K562 (cell line): Measurements from ENCODE around the gene CNOT10. TPM values are rescaled to one million over a fixed set of nuclear protein-coding genes. Genes with fewer than 3 reads are reported as not detected.

Experiments used
- ATAC-seq: fragments of 200-7000 bp; cut with Tn5 transposase; 3 replicates; pipeline ENCODE4 v1.9.1; 2020; ENCODE audit warnings: moderate library complexity
- BruUV-seq: library from RNA; stranded (reverse); fragments of 400-500 nt; replicated peaks from 2 replicates; lab custom pipeline; 2021; lab: Mats Ljungman, UMichigan
- CTCF ChIA-PET: fragments of 300-600 bp; formaldehyde crosslinking; extraction: SDS; loops from one replicate; lab custom pipeline; 2021; ENCODE audit warnings: low intra/inter-chr PET ratio; lab: Yijun Ruan, JAX
- POLR2A ChIA-PET: fragments of 300-600, 350-650 bp; sonication (Branson Sonifier 250); formaldehyde crosslinking; extraction: SDS; loops from one replicate; lab custom pipeline; 2021; ENCODE audit warnings: antibody characterized with exemption, inconsistent platforms; lab: Yijun Ruan, JAX
- DNase-seq, 4 experiments: peaks; one replicate each; pipeline versions ENCODE4 v3.0.0 to v3.0.0-alpha.2; 2011 to 2018; ENCODE audit warnings: low spot score in 3 of 4, mixed read lengths in 3 of 4; ENCODE audit errors: extremely low read depth in 1 of 4
- FAIRE-seq: peaks from 2 replicates; lab custom pipeline; 2011; peaks lifted over from hg19 to GRCh38; lab: Jason Lieb, UNC
- H2AFZ ChIP-seq: 2 replicates; pipeline ENCODE4 v1.6.0; 2011; ENCODE audit warnings: low read depth, low read length, control low read depth, inconsistent platforms
- H3K27ac ChIP-seq: fragments of 200-600 bp; 3 replicates; pipeline ENCODE4 v1.8.0; 2011; ENCODE audit warnings: low read depth, mild to moderate bottlenecking, control low read depth, inconsistent platforms, low read length, moderate library complexity, mixed read lengths; ENCODE audit errors: extremely low read depth
- H3K27me3 ChIP-seq, 2 experiments: fragments of 300-600 bp in 1 of 2; 2 replicates in 1 of 2; 3 replicates in 1 of 2; pipeline versions ENCODE4 v1.6.0 to v1.8.0; 2011; ENCODE audit warnings: inconsistent platforms in 2 of 2, low read length in 2 of 2, mild to moderate bottlenecking in 1 of 2, mixed read lengths in 1 of 2, moderate library complexity in 1 of 2; ENCODE audit not compliant: control insufficient read depth in 2 of 2, insufficient read depth in 2 of 2
- H3K36me3 ChIP-seq: fragments of 300-600 bp; 3 replicates; pipeline ENCODE4 v1.8.0; 2011; ENCODE audit warnings: mild to moderate bottlenecking, low read length, inconsistent platforms; ENCODE audit not compliant: control insufficient read depth, insufficient read depth
- H3K4me1 ChIP-seq, 2 experiments: fragments of 200-600 bp in 1 of 2; replicated peaks in 1 of 2; 2 replicates in 1 of 2; 3 replicates in 1 of 2; pipeline versions ENCODE4 v1.5.1 to v1.8.0; 2011; ENCODE audit warnings: inconsistent platforms in 2 of 2, low read length in 2 of 2, mild to moderate bottlenecking in 1 of 2, mixed read lengths in 1 of 2, moderate library complexity in 1 of 2; ENCODE audit not compliant: control insufficient read depth in 2 of 2, insufficient read depth in 2 of 2
- H3K4me2 ChIP-seq: 2 replicates; pipeline ENCODE4 v1.6.1; 2011; ENCODE audit warnings: low read length, control low read depth, inconsistent platforms, mixed read lengths; ENCODE audit not compliant: insufficient read depth
- H3K4me3 ChIP-seq: fragments of 200-600 bp; sonication (generic), shearing (Covaris generic); 2 replicates; pipeline ENCODE4 v1.5.1; 2016; ENCODE audit warnings: control low read depth, inconsistent platforms
- H3K79me2 ChIP-seq: fragments of 200-600 bp; 3 replicates; pipeline ENCODE4 v1.8.0; 2011; ENCODE audit warnings: low read length, inconsistent platforms; ENCODE audit not compliant: control insufficient read depth, insufficient read depth
- H3K9ac ChIP-seq, 2 experiments: 2 replicates each; pipeline versions ENCODE4 v1.6.0 to v1.6.1; 2011; ENCODE audit warnings: low read depth in 2 of 2, low read length in 2 of 2, control low read depth in 1 of 2, inconsistent platforms in 1 of 2, mild to moderate bottlenecking in 1 of 2, mixed read lengths in 1 of 2; ENCODE audit not compliant: insufficient read depth in 1 of 2
- H3K9me1 ChIP-seq: one replicate; pipeline ENCODE4 v1.6.0; 2011; ENCODE audit warnings: inconsistent platforms, mild to moderate bottlenecking, low read length, moderate library complexity; ENCODE audit not compliant: control insufficient read depth, insufficient read depth
- H3K9me3 ChIP-seq: replicated peaks from 2 replicates; pipeline ENCODE4 v1.5.1; 2011; ENCODE audit warnings: low read depth, low read length, inconsistent platforms; ENCODE audit not compliant: control insufficient read depth, insufficient read depth
- H4K20me1 ChIP-seq: replicated peaks from 2 replicates; pipeline ENCODE4 v1.6.1; 2011; ENCODE audit warnings: low read length, inconsistent platforms, mixed read lengths; ENCODE audit not compliant: control insufficient read depth, insufficient read depth
- CREBBP ChIP-seq: IDR thresholded peaks from one replicate; pipeline ENCODE4 v1.6.1; 2012; ENCODE audit warnings: low read depth, mild to moderate bottlenecking, control low read depth, inconsistent platforms, low read length
- FOSL1 ChIP-seq: fragments of 200-800 bp; sonication (Bioruptor generic); conservative IDR thresholded peaks from 2 replicates; pipeline ENCODE4 v1.6.1; 2016; ENCODE audit warnings: missing genetic modification characterization, missing compliant biosample characterization
- HEY1 ChIP-seq: fragments of 250-450 bp; sonication (Bioruptor Pico); IDR thresholded peaks from 2 replicates; pipeline ENCODE4 v1.5.0; 2020; ENCODE audit warnings: mild to moderate bottlenecking, moderate library complexity, borderline replicate concordance
- JUND ChIP-seq, 2 experiments: IDR thresholded peaks; 2 replicates in 1 of 2; 3 replicates in 1 of 2; pipeline ENCODE4 v1.6.1; 2011; ENCODE audit warnings: borderline replicate concordance in 2 of 2, low read depth in 2 of 2, low read length in 2 of 2, improper control_type of control experiment in 1 of 2, missing biosample characterization in 1 of 2, missing genetic modification characterization in 1 of 2, missing genetic modification reagents in 1 of 2
- RAD21 ChIP-seq, 2 experiments: fragments of 250-450 bp in 1 of 2; fragments of 450-650 bp in 1 of 2; sonication (Bioruptor Pico) in 1 of 2; formaldehyde crosslinking in 1 of 2; IDR thresholded peaks in 1 of 2; conservative IDR thresholded peaks in 1 of 2; 2 replicates each; pipeline versions ENCODE4 v1.4.0 to v1.8.0; 2020 to 2022; ENCODE audit warnings: mild to moderate bottlenecking in 2 of 2, moderate library complexity in 1 of 2
- ZBTB34 ChIP-seq: fragments of 250-450 bp; sonication (Bioruptor Pico); IDR thresholded peaks from 2 replicates; pipeline ENCODE4 v1.8.0; 2021; ENCODE audit warnings: mild to moderate bottlenecking, moderate library complexity
- ZNF347 ChIP-seq: fragments of 450-650 bp; formaldehyde crosslinking; IDR thresholded peaks from 2 replicates; pipeline ENCODE4 v1.4.0; 2020; ENCODE audit warnings: low read depth, mild to moderate bottlenecking, moderate library complexity
- WGBS: fragments of 100-300 bp; shearing (Covaris generic); methylation state at CpG from one replicate; pipeline ENCODE4 v1.1.6; 2016; ENCODE audit warnings: low coverage, mixed read lengths; ENCODE audit not compliant: insufficient coverage; ENCODE audit errors: missing lambda C conversion rate; 5-methylcytosine and 5-hydroxymethylcytosine counted together
- in situ Hi-C: fragments of 300-500 bp; cut with MboI; formaldehyde crosslinking; loops from 4 replicates; pipeline ENCODE4 v1.15.0; 2018; ENCODE audit warnings: inconsistent platforms, mixed read lengths
- intact Hi-C: fragments of 100-400 bp; cut with micrococcal nuclease; formaldehyde crosslinking; loops from 2 replicates; pipeline ENCODE4 v1.14.2; 2022
- polyA plus RNA-seq, 8 experiments: library from polyadenylated mRNA; depleted of rRNA in 4 of 8; stranded (reverse) in 5 of 8; unstranded in 3 of 8; fragments of >200 nt; fragmentation: Nextera tagmentation in 2 of 8; fragmentation: Illumina TruSeq in 1 of 8; extraction: Ambion mirVana in 2 of 8; extraction: Trizol in 1 of 8; gene quantifications; 2 replicates each; pipeline versions ENCODE4 v1.2.1 to v1.2.3, GENCODE V29; 2011 to 2014; ENCODE audit warnings: inconsistent platforms in 1 of 8, missing spikeins in 1 of 8
- total RNA-seq, 7 experiments: library from RNA; depleted of rRNA in 6 of 7; stranded (reverse); fragments of >200 nt in 6 of 7; fragmentation: Illumina TruSeq in 2 of 7; extraction: Trizol in 2 of 7; gene quantifications; 2 replicates each; pipeline versions ENCODE4 v1.2.1 to v1.2.3, GENCODE V29; 2011 to 2021; ENCODE audit warnings: low replicate concordance in 1 of 7
- TF ChIP-seq, protein P1 (sequence below): sonication (generic); IDR thresholded peaks from 2 replicates; pipeline ENCODE4 v1.6.1; 2016
- TF ChIP-seq, protein P2 (sequence below): sonication (generic); formaldehyde crosslinking; IDR thresholded peaks from 2 replicates; pipeline ENCODE4 v1.5.0; 2020; ENCODE audit warnings: missing genetic modification reagents
- TF ChIP-seq, protein P3 (sequence below): fragments of 450-650 bp; IDR thresholded peaks from 2 replicates; pipeline ENCODE4 v1.6.1; 2017; ENCODE audit warnings: antibody characterized with exemption, mild to moderate bottlenecking

CNOT10 gene
- total and polyA plus RNA-seq, 9 of the 15 experiments (the other 6 are each of a cell fraction or from before 2014, with no cell fraction given): 35.7 to 114 (median 81.9) TPM

GRCh38 chr3:32705232-32705631, 20.2 kb downstream of the CNOT10 start (continued):
- TF ChIP-seq ZNF347 (CRISPR knock-in tag) (no peak), HEY1 (CRISPR knock-in tag) (no peak)

GRCh38 chr3:32706348-32707025, 21.5 kb downstream of the CNOT10 start:
- Histone ChIP-seq H3K4me1 (peaks cover 15 to 50% of the 10 kb centered on the region in 2 experiments), H3K27ac (no peak overlapping the region), H3K4me3 (no peak overlapping the region), H4K20me1 (peaks cover 3% of the 10 kb centered on the region; the same call in 1 of the 2 replicates), H3K9me3 (no peaks in the 10 kb centered on the region), H3K79me2 (peaks cover 61% of the 10 kb centered on the region), H3K9me1 (no peaks in the 10 kb centered on the region), H3K9ac (no peak overlapping the region), H2AFZ (no peak overlapping the region), H3K27me3 (no peaks in the 10 kb centered on the region), H3K4me2 (no peak overlapping the region), H3K36me3 (peaks cover 55% of the 10 kb centered on the region)
- ChIA-PET CTCF (no interaction called here), POLR2A (interaction anchor here (0.8 to 3.0 kb wide), 6 partner anchors 8 to 17 kb away, joined by 3 to 9 read pairs (median 6); no protein-coding TSS in a partner anchor)
- in situ Hi-C loops: no loop called here
- 20% methylated on average over 6 of the region's 6 CpGs for WGBS
- intact Hi-C loops: no loop called here
- ATAC-seq: no peak
- no peak for DNase-seq
- BruUV-seq: no TSS peak
- TF ChIP-seq, protein P1, sequence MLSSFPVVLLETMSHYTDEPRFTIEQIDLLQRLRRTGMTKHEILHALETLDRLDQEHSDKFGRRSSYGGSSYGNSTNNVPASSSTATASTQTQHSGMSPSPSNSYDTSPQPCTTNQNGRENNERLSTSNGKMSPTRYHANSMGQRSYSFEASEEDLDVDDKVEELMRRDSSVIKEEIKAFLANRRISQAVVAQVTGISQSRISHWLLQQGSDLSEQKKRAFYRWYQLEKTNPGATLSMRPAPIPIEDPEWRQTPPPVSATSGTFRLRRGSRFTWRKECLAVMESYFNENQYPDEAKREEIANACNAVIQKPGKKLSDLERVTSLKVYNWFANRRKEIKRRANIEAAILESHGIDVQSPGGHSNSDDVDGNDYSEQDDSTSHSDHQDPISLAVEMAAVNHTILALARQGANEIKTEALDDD: peak; percentile 59
- TF ChIP-seq, protein P2, sequence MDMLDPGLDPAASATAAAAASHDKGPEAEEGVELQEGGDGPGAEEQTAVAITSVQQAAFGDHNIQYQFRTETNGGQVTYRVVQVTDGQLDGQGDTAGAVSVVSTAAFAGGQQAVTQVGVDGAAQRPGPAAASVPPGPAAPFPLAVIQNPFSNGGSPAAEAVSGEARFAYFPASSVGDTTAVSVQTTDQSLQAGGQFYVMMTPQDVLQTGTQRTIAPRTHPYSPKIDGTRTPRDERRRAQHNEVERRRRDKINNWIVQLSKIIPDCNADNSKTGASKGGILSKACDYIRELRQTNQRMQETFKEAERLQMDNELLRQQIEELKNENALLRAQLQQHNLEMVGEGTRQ (CRISPR knock-in tag): 0 out of 2 replicates have a peak, but pooled peaks have one; percentile 5
- TF ChIP-seq, protein P3, sequence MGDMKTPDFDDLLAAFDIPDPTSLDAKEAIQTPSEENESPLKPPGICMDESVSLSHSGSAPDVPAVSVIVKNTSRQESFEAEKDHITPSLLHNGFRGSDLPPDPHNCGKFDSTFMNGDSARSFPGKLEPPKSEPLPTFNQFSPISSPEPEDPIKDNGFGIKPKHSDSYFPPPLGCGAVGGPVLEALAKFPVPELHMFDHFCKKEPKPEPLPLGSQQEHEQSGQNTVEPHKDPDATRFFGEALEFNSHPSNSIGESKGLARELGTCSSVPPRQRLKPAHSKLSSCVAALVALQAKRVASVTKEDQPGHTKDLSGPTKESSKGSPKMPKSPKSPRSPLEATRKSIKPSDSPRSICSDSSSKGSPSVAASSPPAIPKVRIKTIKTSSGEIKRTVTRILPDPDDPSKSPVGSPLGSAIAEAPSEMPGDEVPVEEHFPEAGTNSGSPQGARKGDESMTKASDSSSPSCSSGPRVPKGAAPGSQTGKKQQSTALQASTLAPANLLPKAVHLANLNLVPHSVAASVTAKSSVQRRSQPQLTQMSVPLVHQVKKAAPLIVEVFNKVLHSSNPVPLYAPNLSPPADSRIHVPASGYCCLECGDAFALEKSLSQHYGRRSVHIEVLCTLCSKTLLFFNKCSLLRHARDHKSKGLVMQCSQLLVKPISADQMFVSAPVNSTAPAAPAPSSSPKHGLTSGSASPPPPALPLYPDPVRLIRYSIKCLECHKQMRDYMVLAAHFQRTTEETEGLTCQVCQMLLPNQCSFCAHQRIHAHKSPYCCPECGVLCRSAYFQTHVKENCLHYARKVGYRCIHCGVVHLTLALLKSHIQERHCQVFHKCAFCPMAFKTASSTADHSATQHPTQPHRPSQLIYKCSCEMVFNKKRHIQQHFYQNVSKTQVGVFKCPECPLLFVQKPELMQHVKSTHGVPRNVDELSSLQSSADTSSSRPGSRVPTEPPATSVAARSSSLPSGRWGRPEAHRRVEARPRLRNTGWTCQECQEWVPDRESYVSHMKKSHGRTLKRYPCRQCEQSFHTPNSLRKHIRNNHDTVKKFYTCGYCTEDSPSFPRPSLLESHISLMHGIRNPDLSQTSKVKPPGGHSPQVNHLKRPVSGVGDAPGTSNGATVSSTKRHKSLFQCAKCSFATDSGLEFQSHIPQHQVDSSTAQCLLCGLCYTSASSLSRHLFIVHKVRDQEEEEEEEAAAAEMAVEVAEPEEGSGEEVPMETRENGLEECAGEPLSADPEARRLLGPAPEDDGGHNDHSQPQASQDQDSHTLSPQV: peak; percentile 43; the same call in 1 of the 2 replicates
- TF ChIP-seq RAD21 (CRISPR knock-in tag; conservative IDR thresholded peaks at IDR 0.05 in 1 of 2, IDR thresholded peaks at IDR 0.05 in 1 of 2): 0 out of 4 replicates have a peak, but pooled peaks of 1 of the 2 experiments have one; percentile 9
- TF ChIP-seq CREBBP: no peak
- TF ChIP-seq ZBTB34 (CRISPR knock-in tag): no peak
- 0 out of 2 replicates have a peak, but pooled peaks have one; percentile 24 for TF ChIP-seq FOSL1 (tag)
- no peak for TF ChIP-seq JUND (IDR thresholded peaks at IDR 0.05; ENCODE audit: borderline replicate concordance, low read depth, low read length)
- TF ChIP-seq JUND (tag; IDR thresholded peaks at IDR 0.05; ENCODE audit: borderline replicate concordance, low read depth, low read length): peak; percentile 13; the same call in 1 of the 3 replicates
- FAIRE-seq: no peak
